ENCODE results near the gene GPC4.
"Not testable (repeated sequence)": the region's sequence is repeated elsewhere in the genome, so short reads cannot be mapped to it uniquely, and the experiment has no call there.

The GPC4 gene

GRCh38 chrX:133365871-133366611, 49.2 kb downstream of the GPC4 start:
- no peak for ATAC-seq

- no peak for ATAC-seq
These were observed 50.4 kb downstream of the GPC4 start for GRCh38 chrX:133364865-133365264.

DNA sequence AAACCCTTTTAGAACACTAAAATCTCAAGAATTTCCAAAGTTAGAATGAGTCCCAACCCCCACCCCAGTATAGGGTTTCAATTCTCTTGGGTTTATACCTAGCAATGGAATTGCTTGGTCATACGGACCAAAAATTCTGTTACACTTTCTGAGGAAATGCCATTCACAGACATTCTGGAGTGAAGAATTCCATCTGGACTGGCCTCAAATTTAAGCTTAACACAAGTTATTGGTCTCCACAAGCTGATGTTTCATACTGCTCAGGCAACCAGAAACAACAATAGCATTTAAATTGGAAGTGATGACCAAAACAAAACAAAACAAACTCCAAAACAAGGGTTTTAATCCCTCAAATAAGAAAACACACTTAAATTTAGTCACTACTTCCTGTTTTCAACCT, 51.1 kb downstream of the GPC4 start:
- ATAC-seq = no peak

DNA sequence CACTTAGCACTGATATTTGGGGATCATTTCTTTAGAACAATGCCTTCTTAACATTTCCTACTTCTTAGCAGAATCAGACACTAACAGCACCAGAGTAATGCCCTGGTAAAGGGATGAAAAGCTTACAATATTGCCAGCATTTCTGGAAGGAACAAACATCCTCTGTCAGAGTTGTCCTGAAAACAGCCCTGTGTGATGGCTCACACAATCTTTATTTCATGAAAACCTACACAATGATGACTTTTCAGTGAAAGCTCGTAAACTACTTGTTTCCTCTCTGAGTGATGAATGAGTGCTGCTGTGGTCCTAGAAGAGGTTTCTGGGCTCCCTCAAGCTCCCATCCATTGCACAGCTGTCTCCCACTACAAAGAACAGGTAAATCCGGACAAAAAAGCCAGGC, 52.8 kb downstream of the GPC4 start:
- no peak for ATAC-seq

DNA sequence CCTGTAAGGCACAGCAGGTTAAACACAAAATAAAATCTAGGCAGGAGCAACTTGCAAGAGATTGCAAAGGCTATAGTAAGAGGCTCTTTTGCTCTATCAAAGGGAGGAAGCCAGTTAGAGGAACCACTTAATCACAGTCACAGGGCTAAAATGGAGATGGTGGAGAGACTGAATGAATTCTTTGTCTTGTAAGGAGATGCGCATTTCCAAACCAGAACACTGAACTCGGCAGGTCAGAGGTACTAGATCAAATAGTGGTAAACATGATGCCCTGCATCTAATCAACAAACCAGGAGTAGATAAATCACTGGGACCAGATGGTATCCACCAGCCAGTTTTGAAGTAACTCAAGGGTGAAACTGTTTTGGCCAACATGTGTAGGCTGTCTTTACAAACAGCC, 55.8 kb downstream of the GPC4 start:
- no peak for ATAC-seq

- no peak for ATAC-seq
These were observed 62.1 kb downstream of the GPC4 start for GRCh38 chrX:133353233-133353632.

DNA sequence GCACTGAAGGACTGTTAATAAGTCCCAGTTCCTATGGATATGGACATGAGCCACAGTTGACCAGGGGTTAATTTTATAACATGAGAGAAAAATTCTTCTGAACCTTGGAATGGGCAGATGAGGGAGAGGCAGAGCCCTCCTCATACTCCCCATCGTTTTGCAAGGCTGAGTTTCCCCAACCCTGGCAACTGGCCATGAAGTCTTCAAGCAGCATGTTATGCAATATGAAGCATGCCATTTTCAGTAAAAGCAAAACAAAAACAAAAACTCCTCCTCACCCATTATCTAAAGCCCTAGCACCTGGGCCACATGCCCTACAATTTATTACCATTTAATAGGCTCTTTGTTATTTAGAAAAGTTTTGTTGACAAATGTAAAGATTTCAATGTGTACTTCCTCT, 64.5 kb downstream of the GPC4 start:
- no peak for ATAC-seq

- no peak for ATAC-seq
These were observed 69.3 kb downstream of the GPC4 start for GRCh38 chrX:133346026-133346425.

- ATAC-seq = no peak
These were observed 75.7 kb downstream of the GPC4 start for GRCh38 chrX:133339566-133339965.

DNA sequence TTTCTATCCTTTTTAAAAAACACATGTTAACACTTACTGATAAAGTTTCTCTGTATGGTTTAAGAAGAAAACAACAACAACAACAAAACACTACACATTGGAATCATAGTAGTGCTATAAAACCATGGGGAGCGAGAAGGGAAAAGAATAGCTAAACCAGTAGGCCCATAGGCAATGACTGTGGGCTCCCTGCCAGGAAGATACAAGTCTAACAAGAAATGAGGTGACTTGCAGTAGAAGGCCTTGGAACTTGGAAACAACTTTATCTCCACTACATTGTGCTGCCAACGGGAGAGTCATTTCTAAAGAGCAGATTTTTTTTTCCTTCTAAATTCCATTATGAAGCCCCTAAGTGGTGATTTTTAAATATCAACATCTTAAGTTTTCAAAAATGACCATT, 78.0 kb downstream of the GPC4 start:
- no peak for ATAC-seq

- no peak for ATAC-seq
These were observed 80.3 kb downstream of the GPC4 start for GRCh38 chrX:133335027-133335426.

GRCh38 chrX:133333154-133333750, 82.0 kb downstream of the GPC4 start:
- ATAC-seq = no peak

GRCh38 chrX:133332737-133333136, 82.6 kb downstream of the GPC4 start:
- no peak for ATAC-seq

GRCh38 chrX:133330956-133331355, 84.3 kb downstream of the GPC4 start:
- no peak for ATAC-seq

GRCh38 chrX:133325422-133325821, 89.9 kb downstream of the GPC4 start:
- no peak for ATAC-seq

DNA sequence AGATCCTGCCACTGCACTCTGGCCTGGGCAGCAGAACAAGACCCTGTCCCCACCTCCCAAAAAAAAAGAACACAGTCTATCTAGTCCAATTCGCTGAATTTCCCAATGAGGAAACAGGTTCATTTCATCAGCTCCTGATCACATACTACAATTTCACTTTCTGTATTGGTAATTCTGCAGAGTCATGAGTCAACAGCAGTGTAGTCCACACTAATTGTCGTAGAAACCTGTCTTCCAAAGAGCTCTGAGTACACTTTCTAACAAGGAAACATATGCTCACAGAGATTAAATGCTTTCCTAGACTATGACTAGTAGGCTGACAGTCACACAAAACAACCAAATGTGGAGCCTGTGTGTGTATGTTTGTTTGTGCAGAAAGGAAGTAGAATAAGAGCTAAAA, 91.9 kb downstream of the GPC4 start:
- ATAC-seq = no peak

DNA sequence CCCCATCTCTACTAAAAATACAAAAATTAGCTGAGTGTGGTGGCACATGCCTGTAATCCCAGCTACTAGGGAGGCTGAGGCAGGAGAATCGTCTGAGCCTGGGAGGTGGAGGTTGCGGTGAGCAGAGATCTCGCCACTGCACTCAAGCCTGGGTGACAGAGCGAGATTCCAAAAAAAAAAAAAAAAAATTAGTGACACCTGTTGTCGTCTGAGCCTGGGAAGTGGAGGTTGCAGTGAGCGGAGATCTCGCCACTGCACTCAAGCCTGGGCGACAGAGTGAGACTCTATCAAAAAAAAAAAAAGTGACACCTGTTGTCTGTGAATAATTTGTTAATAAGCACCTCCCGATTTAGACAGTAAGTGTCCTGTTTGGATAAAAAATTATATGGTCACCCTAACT, 93.0 kb downstream of the GPC4 start:
- not testable (repeated sequence) for ATAC-seq

- no peak for ATAC-seq
These were observed 93.8 kb downstream of the GPC4 start for GRCh38 chrX:133321451-133321850.

- ATAC-seq = no peak
These were observed 101.0 kb downstream of the GPC4 start for GRCh38 chrX:133314281-133314680.

DNA sequence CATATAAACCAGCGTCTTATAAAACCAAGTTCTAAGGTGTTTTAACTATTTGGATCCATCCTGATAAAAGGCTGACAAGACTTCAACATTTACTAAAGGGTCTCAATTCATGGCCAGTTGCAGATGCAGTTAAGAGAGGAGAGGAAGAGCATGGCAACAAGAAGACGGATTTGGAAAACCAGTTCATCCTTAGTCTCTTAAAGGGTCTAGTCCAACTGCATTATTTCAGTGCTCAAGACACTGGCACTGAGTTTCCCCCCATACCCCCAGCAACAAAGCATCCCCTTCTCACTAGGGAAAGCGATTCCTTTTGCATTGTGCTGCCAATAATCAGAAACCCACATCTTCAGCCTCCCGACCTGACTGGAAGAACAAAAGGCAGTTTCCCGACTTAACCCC, 106.8 kb downstream of the GPC4 start:
- no peak for ATAC-seq

DNA sequence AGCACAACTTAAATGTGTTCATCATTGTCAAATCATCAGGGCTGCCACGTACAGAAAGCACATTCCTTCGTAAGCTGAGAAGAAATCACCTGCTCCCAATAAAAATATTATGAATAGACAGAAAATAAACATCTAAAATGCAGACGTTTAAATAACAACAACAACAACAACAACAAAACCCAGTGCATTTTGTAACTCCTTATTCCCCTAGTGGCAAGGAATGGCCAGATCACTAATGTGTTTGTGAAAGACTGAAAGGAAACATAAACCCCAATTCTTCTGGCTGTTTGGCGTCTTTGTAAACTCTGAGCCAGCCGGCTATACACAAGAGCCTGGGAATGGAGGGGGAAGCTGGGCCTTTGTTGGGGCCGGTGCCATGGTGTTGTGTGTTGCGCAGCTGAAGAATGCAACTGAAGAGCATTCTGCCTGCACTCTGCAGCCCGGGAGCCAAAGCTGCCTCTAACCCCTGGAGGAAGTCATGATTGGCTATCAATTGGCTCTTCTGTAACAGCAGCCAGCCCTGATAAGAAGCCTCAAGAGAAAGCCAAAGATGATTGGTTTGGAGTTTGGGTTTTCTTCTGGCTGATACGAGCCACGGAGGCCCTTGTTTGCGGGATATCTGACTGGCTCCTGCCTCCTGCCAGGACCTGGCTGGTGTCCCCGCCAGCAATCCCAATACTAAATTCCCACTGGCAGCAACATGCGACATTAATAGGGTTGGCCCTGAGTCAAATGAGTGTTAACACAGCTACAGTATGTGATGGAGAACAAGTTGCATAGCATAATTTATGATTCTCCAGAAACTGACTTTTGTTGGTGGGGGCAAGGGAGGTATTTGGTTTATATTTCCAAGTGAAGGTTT, 107.4 kb downstream of the GPC4 start:
- no peak for ATAC-seq

DNA sequence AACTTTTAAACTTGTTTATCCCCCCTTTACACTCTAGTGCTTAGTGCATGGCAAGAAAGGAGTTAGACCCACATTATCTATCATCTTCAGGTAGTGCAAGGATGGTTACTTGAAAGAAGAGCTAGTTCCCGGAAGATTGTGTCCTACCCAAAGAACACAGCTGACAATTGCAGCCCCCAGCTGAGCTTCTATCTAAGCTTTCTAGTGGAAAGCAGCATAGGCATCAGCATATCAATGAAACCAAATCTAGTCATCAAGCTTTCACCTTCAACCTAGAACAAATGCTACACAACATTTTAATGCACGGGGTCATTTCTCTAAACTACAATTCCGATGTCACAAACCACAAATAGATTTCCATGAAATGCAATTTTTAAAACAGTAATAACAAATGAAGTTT, 108.2 kb downstream of the GPC4 start:
- ATAC-seq = no peak

DNA sequence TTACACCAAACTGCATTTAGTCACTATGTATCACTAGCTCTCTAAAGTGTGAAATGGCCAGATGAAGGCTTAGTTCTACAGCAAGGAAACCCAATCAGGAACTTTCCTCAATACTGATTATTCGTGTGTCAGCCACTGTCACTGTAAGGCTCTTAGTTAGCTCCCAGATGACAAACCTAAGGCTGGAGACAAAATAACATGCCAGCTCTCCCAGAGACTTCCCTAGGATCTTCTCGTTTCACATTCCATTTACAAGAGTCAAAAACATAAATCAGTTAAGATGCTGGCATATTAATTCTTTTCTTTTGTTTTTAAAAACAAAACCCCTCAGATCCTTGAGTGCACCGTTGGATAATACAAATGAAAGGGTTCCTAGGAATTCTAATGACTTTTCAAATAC, 109.0 kb downstream of the GPC4 start:
- no peak for ATAC-seq

- ATAC-seq = no peak
These were observed 109.9 kb downstream of the GPC4 start for GRCh38 chrX:133305348-133305747.
